HFFc6 (cell line): ENCODE measurements around the gene IRX4. TPM values are rescaled to one million over a fixed set of nuclear protein-coding genes. Genes with fewer than 3 reads are reported as not detected.

Source experiments
- DNase-seq: peaks from one replicate; pipeline ENCODE4 v3.0.0-alpha.2; 2018
- H3K27ac Mint-ChIP-seq: 2 replicates; pipeline ENCODE4 v1.8.0; 2020; ENCODE audit warnings: mild to moderate bottlenecking, mixed read lengths
- H3K27me3 Mint-ChIP-seq: 2 replicates; pipeline ENCODE4 v1.8.0; 2021; ENCODE audit warnings: mild to moderate bottlenecking, moderate library complexity, mixed read lengths; ENCODE audit not compliant: insufficient read depth
- H3K36me3 Mint-ChIP-seq: 2 replicates; pipeline ENCODE4 v1.8.0; 2021; ENCODE audit warnings: low read depth, mixed read lengths
- H3K4me1 Mint-ChIP-seq: 2 replicates; pipeline ENCODE4 v1.8.0; 2020; ENCODE audit warnings: low read depth, mixed read lengths
- H3K4me3 Mint-ChIP-seq: 2 replicates; pipeline ENCODE4 v1.8.0; 2020; ENCODE audit warnings: mild to moderate bottlenecking, moderate library complexity, mixed read lengths
- H3K9me3 Mint-ChIP-seq: 2 replicates; pipeline ENCODE4 v1.8.0; 2020; ENCODE audit warnings: mild to moderate bottlenecking, mixed read lengths
- total RNA-seq, 6 experiments: library from RNA; stranded (reverse); fragmentation: NEBNext Ultra II Directional; extraction: Animal tissue kit (Norgen Biotek cat#: 25700); gene quantifications; 2 replicates in 1 of 6; 3 replicates in 5 of 6; pipeline ENCODE4 v1.2.3, GENCODE V29; 2021
- TF ChIP-seq, protein P1 (sequence below): fragments of 200-600 bp; sonication (generic); IDR thresholded peaks from 2 replicates; pipeline ENCODE4 v1.5.0; 2021; ENCODE audit warnings: antibody characterized with exemption, mild to moderate bottlenecking

IRX4 gene
- total RNA-seq, 6 experiments from 2014 or later, result not detected

DNA sequence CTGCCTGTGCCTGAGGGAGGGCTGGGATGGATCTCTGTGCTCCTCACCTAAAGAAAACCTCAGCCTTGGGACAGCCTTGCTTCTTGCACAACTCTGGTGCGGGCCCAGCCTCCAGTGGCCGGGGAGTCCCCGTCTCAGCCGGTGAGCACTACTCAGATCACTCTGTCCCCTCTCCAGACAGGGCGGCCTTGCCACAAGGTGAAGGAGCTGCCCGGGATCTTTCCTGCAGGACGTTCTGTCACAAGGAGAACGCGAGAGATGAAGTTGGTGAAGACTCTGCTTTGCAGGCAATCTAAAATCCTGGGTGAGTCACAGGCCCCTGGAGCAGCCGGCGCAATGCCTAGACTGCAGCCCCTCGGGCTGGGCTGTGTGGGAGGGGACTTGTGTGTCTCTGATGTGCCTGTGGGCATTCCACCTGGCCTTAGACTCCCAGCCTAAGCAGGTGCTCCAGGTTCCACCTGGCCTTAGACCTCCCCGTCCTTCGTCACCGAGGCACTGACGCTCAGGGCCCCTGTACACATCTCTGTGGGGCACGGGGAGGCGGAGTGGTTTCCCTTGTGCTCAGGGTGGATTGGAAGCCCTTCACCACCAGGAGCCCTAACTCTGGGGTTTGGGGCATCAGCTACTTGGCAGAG is 15.2 kb upstream of the IRX4 start:
- H3K9me3 Mint-ChIP-seq, result no peaks in the 10 kb centered on the region; the same call in 1 of the 2 replicates
- H3K4me3 Mint-ChIP-seq, result no peak overlapping the region
- TF ChIP-seq, protein P1, sequence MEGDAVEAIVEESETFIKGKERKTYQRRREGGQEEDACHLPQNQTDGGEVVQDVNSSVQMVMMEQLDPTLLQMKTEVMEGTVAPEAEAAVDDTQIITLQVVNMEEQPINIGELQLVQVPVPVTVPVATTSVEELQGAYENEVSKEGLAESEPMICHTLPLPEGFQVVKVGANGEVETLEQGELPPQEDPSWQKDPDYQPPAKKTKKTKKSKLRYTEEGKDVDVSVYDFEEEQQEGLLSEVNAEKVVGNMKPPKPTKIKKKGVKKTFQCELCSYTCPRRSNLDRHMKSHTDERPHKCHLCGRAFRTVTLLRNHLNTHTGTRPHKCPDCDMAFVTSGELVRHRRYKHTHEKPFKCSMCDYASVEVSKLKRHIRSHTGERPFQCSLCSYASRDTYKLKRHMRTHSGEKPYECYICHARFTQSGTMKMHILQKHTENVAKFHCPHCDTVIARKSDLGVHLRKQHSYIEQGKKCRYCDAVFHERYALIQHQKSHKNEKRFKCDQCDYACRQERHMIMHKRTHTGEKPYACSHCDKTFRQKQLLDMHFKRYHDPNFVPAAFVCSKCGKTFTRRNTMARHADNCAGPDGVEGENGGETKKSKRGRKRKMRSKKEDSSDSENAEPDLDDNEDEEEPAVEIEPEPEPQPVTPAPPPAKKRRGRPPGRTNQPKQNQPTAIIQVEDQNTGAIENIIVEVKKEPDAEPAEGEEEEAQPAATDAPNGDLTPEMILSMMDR, result no peak
- H3K4me1 Mint-ChIP-seq, result no peaks in the 10 kb centered on the region
- H3K27ac Mint-ChIP-seq, result no peak overlapping the region
- no peaks in the 10 kb centered on the region for H3K36me3 Mint-ChIP-seq
- DNase-seq, result no peak
- H3K27me3 Mint-ChIP-seq, result peaks cover 39% of the 10 kb centered on the region

DNA sequence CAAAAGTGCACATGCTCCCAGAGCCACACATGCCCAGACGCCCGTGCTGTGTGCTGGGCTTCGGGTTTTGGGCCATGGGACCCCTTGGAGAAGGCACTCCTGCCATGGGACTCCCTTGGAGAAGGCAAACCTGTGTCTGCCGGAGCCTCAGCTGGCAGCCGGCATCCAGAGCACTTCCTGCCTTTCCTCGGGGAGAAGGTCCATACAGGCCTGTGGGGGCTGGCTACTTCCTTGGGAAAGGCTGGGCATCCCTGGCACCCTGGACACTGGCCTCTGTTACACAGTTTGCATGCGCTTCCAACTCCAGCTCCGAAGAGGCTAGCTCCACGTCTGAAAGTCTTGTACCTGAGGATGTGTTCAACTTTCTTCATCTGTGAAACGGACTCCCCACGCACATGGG is 14.7 kb upstream of the IRX4 start:
- Mint-ChIP-seq H3K36me3 (no peaks in the 10 kb centered on the region), H3K4me3 (no peak overlapping the region), H3K4me1 (no peaks in the 10 kb centered on the region), H3K9me3 (no peaks in the 10 kb centered on the region; the same call in 1 of the 2 replicates), H3K27ac (no peak overlapping the region), H3K27me3 (peaks cover 40% of the 10 kb centered on the region)
- TF ChIP-seq, protein P1, result no peak
- DNase-seq, result no peak

DNA sequence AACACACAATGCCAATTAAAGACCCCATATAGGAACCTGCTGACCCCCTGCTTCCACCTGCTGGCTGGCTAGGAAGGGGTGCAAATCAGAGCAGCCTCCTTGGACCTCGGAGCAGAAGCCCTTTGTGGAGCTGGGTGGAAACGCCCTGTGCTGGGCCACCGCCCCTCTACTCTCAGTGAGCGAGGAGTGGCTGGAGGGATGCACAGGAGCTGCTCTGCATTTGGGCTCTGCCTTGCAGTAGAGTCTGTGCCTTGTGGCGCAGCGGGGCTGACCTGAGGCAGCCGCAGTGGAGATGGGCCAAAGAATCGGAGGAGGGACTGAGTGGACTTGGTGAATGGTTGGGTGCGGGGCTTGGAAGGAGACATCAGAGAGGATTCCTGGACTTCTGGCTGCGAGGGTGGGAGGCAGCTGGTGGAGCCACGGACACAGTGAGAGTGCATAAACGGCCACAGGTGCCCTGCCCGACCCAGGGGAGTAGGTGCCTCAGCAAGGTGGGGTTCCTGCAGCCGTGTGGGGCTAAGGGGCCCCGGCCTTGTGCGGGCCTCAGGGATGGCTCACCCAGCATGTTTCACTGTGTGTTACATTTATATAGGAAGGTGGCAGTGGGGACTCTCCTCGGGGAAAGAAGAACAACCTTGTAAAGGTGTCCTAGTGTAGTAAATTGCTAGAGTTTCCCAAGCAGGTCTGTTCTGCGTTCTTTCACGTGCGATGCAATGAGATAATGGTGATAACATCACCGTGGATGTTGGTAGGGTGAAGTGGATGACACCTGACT is 14.1 kb upstream of the IRX4 start:
- no peaks in the 10 kb centered on the region for H3K4me1 Mint-ChIP-seq
- H3K9me3 Mint-ChIP-seq, result no peaks in the 10 kb centered on the region; the same call in 1 of the 2 replicates
- no peak overlapping the region for H3K27ac Mint-ChIP-seq
- H3K36me3 Mint-ChIP-seq, result no peaks in the 10 kb centered on the region
- TF ChIP-seq, protein P1, result no peak
- H3K27me3 Mint-ChIP-seq, result peaks cover 43% of the 10 kb centered on the region
- no peak for DNase-seq
- H3K4me3 Mint-ChIP-seq, result no peak overlapping the region

DNA sequence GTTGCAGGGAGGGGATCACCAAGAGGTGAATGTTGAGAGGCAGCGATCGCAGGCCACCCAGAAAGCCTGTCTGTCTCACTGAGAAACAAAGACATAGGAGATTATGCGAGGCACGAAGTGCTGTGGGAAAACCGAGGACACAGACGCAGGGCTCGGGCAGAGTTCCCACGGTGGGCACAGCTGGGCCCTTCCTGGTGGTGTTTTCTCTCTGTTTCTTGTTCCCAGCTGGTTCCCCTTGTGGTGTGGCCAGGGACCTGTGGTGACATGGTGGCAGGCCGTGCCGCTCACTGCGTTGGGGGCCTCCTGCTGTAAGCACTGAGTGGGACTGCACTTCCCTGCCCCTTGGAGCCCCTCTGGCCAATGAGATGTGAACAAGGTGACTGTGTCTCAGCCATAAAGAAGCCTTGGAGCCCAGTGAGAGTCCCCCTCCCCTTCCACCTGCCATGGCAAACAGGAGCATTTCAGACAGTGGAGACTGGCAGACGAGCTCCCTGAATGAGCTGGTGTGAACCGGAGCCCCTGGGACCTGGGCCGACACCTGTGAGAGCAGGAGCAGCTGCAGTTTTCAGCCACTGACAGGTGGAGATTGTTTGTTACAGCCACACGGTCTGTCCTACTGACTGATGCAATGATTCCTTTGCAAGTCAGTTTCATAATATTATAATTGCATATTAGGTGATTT is 13.2 kb upstream of the IRX4 start:
- Mint-ChIP-seq H3K27ac (no peak overlapping the region), H3K4me3 (no peak overlapping the region), H3K4me1 (no peaks in the 10 kb centered on the region), H3K9me3 (no peaks in the 10 kb centered on the region; the same call in 1 of the 2 replicates), H3K36me3 (no peaks in the 10 kb centered on the region), H3K27me3 (peaks cover 46% of the 10 kb centered on the region)
- DNase-seq, result no peak
- TF ChIP-seq, protein P1, result no peak

- no peaks in the 10 kb centered on the region for H3K4me1 Mint-ChIP-seq
- DNase-seq, result no peak
- H3K27me3 Mint-ChIP-seq, result peaks cover 48% of the 10 kb centered on the region
- H3K27ac Mint-ChIP-seq, result no peak overlapping the region
- H3K9me3 Mint-ChIP-seq, result no peaks in the 10 kb centered on the region
- TF ChIP-seq, protein P1, result no peak
- H3K36me3 Mint-ChIP-seq, result no peaks in the 10 kb centered on the region
- H3K4me3 Mint-ChIP-seq, result no peak overlapping the region
These were observed 11.5 kb upstream of the IRX4 start for GRCh38 chr5:1894243-1894642.
